Left lung (tissue), 10 donors: Measurements from ENCODE around the gene ARHGEF4. TPM values are rescaled to one million over a fixed set of nuclear protein-coding genes. Genes with fewer than 3 reads are reported as not detected.

Experiments
- ATAC-seq: fragments of 200-7000 bp; cut with Tn5 transposase; one replicate; pipeline ENCODE4 v1.9.1; 2020; ENCODE audit warnings: moderate library complexity
- DNase-seq, 4 donors: peaks; one replicate each; pipeline ENCODE4 v3.0.0-alpha.2; 2013 to 2020
- H3K27ac ChIP-seq, 2 donors: fragments of 200-600 bp; sonication (generic) in 1 of 2; one replicate each; pipeline versions ENCODE4 v1.5.0 to v1.8.0; 2020 to 2021
- H3K27me3 ChIP-seq, 2 donors: fragments of 200-600 bp; sonication (generic) in 1 of 2; one replicate each; pipeline versions ENCODE4 v1.5.0 to v1.8.0; 2020 to 2021
- H3K36me3 ChIP-seq, 2 donors: fragments of 200-600 bp; sonication (generic) in 1 of 2; one replicate each; pipeline versions ENCODE4 v1.5.0 to v1.8.0; 2020 to 2021
- H3K4me1 ChIP-seq, 2 donors: fragments of 200-600 bp; one replicate each; pipeline ENCODE4 v1.8.0; 2021
- H3K4me3 ChIP-seq, 2 donors: fragments of 200-600 bp; sonication (generic) in 1 of 2; one replicate each; pipeline versions ENCODE4 v1.5.0 to v1.8.0; 2020 to 2021; ENCODE audit warnings: mild to moderate bottlenecking in 1 of 2
- H3K9me3 ChIP-seq, 2 donors: fragments of 200-600 bp; sonication (generic) in 1 of 2; one replicate each; pipeline versions ENCODE4 v1.5.0 to v1.8.0; 2020 to 2021
- CTCF ChIP-seq, 2 donors: fragments of 200-600 bp; sonication (generic) in 1 of 2; IDR thresholded peaks; one replicate each; pipeline versions ENCODE4 v1.5.0 to v1.8.0; 2021; ENCODE audit warnings: antibody characterized with exemption in 2 of 2
- intact Hi-C, 2 donors: fragments of 100-400 bp; cut with DNase I; formaldehyde crosslinking; loops; one replicate each; pipeline versions ENCODE4 v1.11.2 to v1.14.2; 2022
- polyA plus RNA-seq, 6 donors: library from polyadenylated mRNA; unstranded; fragments of 120-200 nt; gene quantifications; one replicate each; pipeline ENCODE4 v1.2.1, GENCODE V29; 2013; ENCODE audit not compliant: insufficient read length in 6 of 6
- total RNA-seq, 2 donors: library from RNA; stranded (reverse); fragmentation: NEBNext Ultra II Directional; extraction: Animal tissue kit (Norgen Biotek cat#: 25700); gene quantifications; one replicate each; pipeline ENCODE4 v1.2.1, GENCODE V29; 2021
- donor health status: DM: no; HTN: yes; CAD: no.
- donor health status: DM: no; HTN: no; CAD: no.

The ARHGEF4 gene
- total and polyA plus RNA-seq, 8 donors = 1.7 to 4.3 (median 2.8) TPM

GRCh38 chr2:131016826-131017741 is 180.4 kb downstream of the ARHGEF4 start:
- Histone ChIP-seq H3K27ac (no peak overlapping the region), H3K36me3 (no peaks in the 10 kb centered on the region), H3K4me3 (no peak overlapping the region), H3K4me1 (no peaks in the 10 kb centered on the region), H3K27me3 (peaks cover 0 to 29% of the 10 kb centered on the region in 2 donors), H3K9me3 (no peaks in the 10 kb centered on the region)
- peak; percentile 98 for ATAC-seq
- DNase-seq = no peak
- no peak for TF ChIP-seq CTCF (IDR thresholded peaks at IDR 0.05)
- intact Hi-C loops = no loop called here

GRCh38 chr2:131022731-131023130 is 186.0 kb downstream of the ARHGEF4 start:
- TF ChIP-seq CTCF (IDR thresholded peaks at IDR 0.05) = no peak
- peaks cover 0 to 4% of the 10 kb centered on the region in 2 donors for H3K9me3 ChIP-seq
- H3K4me1 ChIP-seq = no peaks in the 10 kb centered on the region
- H3K27ac ChIP-seq = no peak overlapping the region
- H3K4me3 ChIP-seq = no peak overlapping the region
- ATAC-seq (no peak), DNase-seq (no peak)
- peaks cover 0 to 12% of the 10 kb centered on the region in 2 donors for H3K27me3 ChIP-seq
- intact Hi-C loops = no loop called here
- no peaks in the 10 kb centered on the region for H3K36me3 ChIP-seq

GRCh38 chr2:131023758-131024157 is 187.0 kb downstream of the ARHGEF4 start:
- no peak for ATAC-seq
- no peaks in the 10 kb centered on the region for H3K36me3 ChIP-seq
- peaks cover 0 to 6% of the 10 kb centered on the region in 2 donors for H3K9me3 ChIP-seq
- peaks cover 0 to 8% of the 10 kb centered on the region in 2 donors for H3K27me3 ChIP-seq
- H3K27ac ChIP-seq = no peak overlapping the region
- H3K4me3 ChIP-seq = no peak overlapping the region
- TF ChIP-seq CTCF (IDR thresholded peaks at IDR 0.05) = no peak
- no peak for DNase-seq
- no peaks in the 10 kb centered on the region for H3K4me1 ChIP-seq
- intact Hi-C loops = no loop called here

GRCh38 chr2:131026919-131027318 is 190.2 kb downstream of the ARHGEF4 start:
- H3K36me3 ChIP-seq = no peaks in the 10 kb centered on the region
- no peak overlapping the region for H3K27ac ChIP-seq
- no peak for ATAC-seq
- intact Hi-C loops = no loop called here
- H3K9me3 ChIP-seq = peaks cover 0 to 6% of the 10 kb centered on the region in 2 donors
- no peak overlapping the region for H3K4me3 ChIP-seq
- DNase-seq = no peak
- TF ChIP-seq CTCF (IDR thresholded peaks at IDR 0.05) = no peak
- H3K4me1 ChIP-seq = no peaks in the 10 kb centered on the region
- H3K27me3 ChIP-seq = no peaks in the 10 kb centered on the region
